NCI-H1105 (cell line): ENCODE data around the gene NOL12.

Experiments used
- DNase-seq: peaks from one replicate; lab custom pipeline; 2025; lab: John Stamatoyannopoulos, UW

Gene NOL12

DNA sequence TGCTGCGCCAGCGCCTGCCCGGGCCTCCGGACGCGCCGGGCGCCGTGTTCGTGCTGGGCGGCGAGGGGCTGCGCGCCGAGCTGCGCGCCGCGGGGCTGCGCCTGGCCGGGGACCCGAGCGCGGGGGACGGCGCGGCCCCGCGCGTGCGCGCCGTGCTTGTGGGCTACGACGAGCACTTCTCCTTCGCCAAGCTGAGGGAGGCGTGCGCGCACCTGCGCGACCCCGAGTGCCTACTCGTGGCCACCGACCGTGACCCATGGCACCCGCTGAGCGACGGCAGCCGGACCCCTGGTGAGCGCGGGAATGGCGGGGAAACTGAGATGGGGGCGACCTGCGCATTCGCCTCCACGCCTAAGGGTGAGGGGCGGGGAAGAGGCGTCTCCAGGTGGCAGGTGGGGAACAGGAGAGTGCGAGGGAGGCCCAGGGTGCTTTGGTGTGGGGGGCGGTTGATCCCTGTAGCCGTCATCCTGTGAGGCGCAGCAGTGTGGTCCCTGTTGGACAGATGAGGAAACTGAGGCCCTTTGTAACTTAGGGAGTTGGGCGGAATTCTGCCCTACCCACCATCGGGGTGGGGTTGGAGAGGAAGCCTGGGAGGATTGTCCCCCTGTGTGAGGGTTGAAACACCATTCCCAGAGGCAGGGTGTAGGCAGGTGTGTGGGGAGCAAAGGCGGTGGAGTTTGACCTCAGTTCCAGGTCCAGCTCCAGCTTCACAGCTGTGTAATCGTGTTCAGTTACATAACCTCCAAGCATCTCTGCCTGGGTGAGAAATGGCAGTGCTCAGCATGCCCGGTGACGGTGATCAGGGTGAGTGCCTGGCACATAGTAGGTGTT, 26.9 kb upstream of the NOL12 start:
- DNase-seq: no peak

DNA sequence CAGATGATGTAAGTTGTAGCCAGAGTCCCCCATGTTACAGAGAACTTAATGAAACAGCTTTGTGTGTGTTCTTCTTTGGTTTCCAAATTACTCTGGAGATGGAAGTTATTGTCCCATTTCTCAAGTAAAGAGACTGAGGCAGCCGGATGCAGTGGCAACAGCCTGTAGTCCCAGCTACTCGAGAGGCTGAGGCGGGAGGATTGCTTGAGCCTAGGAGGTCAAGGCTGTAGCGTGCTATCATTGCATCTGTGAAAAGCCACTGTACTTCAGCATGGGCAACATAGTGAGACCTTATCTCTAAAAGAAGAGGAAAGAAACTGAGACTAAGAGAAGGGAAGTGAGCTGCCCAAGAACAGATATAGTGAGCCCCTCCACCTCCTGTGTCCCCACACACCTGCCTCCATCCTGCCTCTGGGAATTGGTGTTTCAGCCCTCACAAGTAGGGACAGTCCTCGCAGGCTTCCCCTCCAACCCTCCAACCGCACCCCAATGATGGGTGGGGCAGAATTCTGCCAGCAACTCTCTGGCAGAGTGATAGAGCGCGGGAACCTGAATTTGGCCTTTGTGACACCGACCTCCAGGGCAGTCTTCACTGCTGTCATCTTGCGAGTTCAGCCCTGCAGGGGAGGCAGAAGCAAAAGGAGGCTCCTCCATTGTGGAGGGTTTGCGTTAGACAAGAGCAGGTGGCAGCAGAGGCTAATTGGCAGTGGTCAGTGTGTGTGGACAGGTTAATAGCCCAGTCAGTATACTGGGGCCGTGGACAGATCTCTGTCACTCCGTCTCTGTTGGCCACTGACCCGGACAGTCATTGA, 26.0 kb upstream of the NOL12 start:
- DNase-seq: no peak

- no peak for DNase-seq
These were observed 25.5 kb upstream of the NOL12 start for GRCh38 chr22:37660709-37661045.

- no peak for DNase-seq
These were observed 24.8 kb upstream of the NOL12 start for GRCh38 chr22:37661160-37661924.

GRCh38 chr22:37662039-37662438, 24.1 kb upstream of the NOL12 start:
- no peak for DNase-seq

DNA sequence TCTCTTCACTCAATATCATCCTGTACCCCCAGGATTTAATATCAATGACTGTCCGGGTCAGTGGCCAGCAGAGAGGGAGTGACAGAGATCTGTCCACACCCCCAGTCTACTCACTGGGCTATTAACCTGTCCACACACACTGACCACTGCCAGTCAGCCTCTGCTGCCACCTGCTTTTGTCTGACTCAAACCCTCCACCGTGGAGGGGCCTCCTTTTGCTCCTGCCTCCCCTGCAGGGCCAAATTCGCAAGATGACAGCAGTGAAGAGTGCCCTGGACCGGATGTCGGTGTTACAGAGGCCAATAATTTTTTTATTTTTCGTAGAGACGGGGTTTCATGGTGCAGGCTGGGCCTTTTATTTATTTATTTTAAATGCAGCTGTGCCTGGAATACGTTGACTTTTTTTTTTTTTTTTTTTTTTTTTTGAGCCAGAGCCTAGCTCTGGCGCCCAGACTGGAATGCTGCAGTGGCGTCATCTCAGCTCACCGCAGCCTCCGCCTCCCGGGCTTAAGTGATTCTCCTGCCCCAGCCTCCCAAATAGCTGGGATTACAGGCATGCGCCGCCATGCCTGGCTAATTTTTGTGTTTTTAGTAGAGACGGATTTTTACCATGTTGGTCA, 22.5 kb upstream of the NOL12 start:
- no peak for DNase-seq

DNA sequence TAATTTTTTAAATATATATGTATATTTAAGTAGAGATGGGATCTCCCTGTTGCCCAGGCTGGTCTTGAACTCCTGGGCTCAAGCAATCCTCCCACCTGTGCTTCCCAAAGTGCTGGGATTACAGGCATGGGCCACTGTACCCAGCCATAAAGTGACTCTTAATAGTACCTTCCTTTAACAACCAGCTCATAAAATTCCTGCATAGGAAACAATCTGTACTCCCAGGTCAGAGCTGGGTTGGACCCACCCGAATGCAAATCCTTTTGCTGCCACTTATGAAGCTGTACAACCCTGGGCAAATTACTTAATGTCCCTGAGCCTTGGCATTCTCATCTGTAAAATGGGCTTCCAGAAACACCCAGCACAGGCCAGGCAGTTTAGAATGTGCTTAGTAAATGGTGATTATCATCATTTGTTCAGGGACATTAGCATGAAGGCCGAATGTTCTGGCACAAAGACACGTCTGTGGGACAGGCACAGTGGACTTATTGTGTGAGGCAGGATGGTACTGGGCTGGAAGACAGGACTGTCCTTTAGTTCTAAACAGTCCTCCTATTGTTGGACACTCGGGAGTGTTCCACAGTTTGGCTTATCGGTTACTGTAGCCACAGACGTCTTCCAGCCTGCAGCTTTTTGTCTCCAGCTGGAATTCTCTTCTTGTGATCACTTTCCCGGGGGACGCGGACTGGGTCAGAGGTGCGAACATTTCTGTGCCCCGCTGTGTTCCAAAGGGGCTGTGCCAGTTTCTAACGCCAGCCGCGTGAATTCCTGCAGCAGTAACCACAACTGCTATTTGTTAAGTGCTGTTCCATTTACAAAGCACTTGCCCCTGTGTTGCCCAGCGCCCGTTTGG, 21.7 kb upstream of the NOL12 start:
- no peak for DNase-seq

DNA sequence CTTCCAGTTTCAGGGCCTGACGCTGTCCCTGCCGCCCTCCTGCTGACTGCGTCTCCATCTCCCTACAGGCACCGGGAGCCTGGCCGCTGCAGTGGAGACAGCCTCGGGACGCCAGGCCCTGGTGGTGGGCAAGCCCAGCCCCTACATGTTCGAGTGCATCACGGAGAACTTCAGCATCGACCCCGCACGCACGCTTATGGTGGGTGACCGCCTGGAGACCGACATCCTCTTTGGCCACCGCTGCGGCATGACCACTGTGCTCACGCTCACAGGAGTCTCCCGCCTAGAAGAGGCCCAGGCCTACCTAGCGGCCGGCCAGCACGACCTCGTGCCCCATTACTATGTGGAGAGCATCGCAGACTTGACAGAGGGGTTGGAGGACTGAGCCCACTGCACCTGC, 20.7 kb upstream of the NOL12 start:
- DNase-seq: no peak

DNA sequence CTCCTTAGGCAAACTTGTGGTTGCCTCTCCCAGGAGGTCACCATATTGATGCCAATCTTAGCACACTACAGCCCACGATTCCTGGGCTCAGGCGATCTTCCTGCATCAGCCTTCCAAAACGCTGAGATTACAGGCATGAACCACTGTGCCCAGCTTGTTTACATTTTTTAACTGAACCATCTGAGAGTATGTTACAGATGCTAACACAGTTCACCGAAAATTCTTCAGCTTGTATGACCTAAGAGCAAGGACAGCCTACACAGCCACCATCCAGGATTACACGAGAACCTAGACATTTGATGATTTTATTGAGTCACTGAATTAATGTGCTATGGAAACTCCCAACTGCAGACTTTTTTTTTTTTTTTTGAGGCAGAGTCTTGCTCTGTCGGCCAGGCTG, 16.6 kb upstream of the NOL12 start:
- DNase-seq: no peak

DNA sequence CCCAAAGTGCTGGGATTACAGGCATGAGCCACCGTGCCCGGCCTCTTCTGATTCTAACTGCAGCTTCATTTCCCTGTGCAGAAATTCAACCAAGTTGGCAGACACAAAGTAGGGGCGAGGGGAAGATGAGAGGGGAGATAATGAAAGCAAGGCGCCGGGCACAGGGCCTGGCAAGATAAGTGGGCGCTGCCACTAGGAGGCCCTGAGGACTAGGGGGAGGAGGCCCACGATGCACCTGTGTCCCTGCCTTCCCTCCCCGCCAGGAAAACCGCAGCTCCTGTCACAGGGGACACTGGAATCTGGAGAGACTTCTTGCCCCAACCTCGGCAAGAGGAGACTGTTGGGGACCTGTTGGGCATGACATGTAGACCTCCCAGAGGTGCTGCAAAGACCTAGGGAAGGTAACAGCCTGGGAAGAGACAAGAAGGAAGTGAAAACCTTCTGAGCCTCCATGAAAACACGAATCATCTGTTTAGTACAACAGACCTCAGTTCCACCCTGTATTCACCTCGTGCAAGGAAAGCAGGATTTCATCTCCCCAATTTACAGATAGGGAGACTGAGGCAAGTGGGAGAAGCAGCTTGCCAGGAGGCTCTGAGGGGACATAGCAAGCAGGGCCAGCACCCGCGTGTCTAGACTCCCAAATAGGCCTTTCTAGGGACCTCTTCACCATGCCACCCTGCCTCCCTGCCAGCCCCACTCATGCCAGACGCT, 13.8 kb upstream of the NOL12 start:
- DNase-seq: no peak

DNA sequence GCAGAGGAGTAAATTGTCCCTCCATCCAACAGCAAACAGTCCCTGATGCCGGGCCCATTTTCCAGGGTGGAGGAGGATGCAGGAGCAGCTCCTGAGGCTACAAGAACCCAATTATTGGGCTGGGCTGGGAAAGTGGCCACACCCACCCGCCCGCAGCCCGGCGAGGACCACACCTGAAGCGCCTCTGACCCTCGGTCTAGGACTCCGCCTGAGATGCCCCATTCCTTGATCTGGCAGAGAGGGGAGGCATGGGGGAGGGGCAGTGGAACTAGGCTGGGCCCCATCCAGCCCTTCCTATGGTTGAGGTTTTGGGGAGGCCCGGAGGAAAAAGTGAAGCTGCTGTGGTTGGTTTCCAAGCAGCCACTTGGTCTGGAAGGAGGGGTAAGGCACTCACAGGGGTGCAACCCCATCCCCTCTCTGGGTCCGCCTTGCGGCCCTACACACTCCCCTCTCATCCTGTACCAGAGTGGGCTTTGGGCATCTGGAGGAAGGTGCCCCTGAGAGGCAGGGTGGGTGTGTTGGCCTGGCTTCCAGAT, 13.2 kb upstream of the NOL12 start:
- no peak for DNase-seq

DNA sequence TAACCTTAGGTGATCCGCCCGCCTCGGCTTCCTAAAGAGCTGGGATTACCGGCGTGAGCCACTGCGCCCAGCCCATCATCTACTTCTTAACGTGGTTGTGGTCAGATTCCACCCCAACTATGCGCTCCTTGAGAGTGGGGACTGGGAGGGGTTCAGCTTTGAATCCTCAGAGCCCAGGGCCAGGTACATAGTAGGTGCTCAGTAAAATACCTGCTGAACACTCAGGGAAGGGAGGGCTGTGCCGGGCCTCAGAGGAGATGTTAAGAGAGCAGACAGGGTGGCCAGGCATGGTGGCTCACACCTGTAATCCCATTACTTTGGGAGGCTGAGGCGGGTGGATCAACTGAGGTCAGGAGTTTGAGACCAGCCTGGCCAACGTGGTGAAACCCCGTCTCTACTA, 11.9 kb upstream of the NOL12 start:
- no peak for DNase-seq

DNA sequence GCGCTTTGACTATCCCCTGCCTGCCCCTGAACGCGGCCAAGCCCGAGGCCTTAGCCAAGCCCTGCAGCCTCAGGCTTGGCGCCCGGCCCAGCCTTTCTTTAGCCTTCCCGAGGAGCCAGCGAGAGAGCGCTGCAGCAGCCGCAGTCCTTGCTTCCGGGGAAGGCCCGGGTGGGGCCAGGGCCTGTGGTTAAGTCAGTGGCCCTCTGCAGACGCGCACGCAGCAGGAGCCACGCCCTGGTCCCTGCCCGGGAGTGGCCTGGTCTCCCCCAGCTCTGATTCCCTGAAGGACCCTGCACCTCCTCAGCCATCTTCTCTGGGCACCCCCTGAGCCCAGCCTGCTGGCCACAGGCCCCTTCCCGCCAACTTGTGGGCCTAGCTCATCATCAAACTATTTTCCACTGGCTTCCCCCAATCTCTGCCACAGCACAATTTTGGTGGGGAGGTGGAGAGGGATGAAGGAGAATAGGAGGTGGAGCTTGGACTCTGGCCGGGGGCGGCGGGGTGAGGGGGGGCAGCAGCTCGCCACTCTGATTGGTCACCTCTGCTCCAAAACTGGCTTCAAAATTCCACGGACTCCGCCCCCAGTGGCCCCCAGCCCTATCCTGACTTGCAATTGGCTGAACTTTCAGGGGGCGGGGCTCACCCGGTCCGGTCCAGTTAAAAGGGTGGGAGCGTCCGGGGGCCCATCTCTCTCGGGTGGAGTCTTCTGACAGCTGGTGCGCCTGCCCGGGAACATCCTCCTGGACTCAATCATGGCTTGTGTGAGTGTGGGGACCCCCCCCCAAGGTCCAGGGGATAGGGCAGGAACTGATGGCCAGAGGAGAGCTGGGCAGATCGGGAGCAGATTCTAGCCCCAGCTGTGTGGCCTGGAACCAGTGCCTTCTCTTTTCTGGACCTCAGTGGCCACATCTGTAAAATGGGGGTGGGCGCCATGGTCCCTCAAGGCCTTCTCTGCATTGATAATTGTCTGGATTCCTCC, 10.9 kb upstream of the NOL12 start, which contains the start of gene LGALS1:
Gene LGALS1 (plus strand): TSS at position 686 of the 979 bp plus-strand sequence. CDS start 67 bp downstream, at position 753.
- DNase-seq: peak; percentile 67

DNA sequence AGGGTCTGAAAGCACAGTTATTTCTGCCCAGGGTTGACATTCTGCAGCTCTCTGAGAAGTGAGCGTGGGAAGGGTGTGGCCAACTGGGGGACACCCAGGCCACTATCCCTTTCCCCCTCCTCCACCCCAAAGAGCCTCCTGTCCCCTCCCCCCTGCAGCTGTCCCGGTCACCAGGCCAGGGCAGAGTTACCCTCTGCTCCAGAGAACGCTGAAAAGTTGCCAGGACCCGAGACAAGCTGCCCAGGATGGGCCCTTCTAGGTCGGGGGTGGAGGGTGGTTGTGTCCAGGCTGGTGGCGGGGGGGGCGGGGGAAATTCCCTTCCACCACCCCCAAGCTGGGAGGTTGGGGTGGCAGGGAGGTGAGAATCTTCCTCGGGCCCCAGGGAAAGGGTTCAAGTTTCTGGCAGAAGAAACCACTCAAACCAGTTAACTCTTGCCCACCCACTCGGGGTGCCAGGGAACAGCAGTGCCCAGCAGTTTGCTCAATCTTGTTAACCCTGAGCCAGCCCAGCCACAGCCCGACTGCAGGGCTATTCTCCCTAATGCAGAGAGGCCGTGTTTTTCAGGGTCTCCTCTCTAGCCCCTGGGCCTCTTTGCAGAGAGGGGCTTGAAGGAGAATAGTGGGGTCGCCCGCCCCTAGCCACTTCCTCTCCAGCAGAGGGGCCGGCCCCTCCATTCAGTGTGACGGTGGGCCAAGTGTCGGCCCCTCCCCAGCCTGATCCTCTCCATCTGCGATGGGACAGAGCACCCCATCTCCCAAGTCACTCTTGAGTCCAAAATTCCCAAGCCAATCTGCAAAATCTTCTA, 10.0 kb upstream of the NOL12 start:
- no peak for DNase-seq

DNA sequence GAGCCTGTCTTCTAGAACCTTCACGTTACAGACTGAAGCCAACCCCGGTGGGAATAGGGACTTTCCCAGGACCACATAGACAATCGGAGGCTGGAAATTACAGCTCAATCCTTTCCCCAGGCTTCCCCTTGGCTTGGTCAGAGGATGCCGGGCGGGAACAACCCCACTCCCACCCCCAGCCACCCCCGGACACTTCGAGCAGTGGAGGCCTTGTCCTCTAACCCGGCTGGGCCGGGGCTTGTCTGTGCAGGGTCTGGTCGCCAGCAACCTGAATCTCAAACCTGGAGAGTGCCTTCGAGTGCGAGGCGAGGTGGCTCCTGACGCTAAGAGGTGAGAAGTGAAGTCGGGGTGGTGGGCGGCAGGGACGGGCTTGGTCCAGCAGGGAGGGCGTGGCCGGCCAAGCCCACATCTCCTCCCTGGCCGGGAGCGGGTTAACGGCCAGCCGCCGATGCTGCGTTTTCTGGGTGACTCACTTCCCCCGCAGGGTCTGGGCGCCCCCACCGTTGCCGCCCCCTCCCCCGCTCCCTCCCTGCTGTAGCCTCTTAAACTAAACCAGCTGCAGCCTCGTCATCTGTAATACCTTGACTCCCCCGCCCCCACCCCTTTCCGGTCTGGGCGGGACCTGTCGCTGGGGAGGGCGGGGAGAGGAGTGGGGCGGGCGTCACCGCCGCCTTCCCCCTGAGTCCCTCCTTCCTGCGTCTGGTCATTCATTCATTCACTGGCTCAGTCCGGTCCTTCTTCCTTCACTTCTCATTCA, 9.2 kb upstream of the NOL12 start:
- no peak for DNase-seq

DNA sequence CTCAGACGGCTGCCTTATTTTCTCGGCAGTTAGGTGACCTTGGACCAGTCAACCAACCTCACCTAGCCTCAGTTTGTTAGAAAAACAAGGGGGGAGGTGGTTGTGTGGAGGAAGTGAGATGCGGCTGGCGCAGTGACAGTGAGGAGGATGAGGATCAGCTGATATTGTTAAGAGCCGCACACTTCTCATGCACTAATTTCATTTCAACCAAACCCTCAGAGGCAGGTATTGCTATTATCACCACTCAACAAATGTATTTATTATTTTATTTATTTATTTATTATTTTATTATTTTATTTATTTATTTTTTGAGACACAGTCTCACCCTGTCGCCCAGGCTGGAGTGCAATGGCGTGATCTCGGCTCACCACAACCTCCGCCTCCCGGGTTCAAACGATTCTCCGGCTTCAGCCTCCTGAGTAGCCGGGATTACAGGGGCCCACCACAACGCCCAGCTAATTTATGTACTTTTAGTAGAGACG, 8.6 kb upstream of the NOL12 start:
- no peak for DNase-seq

- no peak for DNase-seq
These were observed 7.8 kb upstream of the NOL12 start for GRCh38 chr22:37678372-37678771.
